ENCODE data around the gene RALGDS.

- TF ChIP-seq POLR2AphosphoS5 (IDR thresholded peaks at IDR 0.05) = no peak
- no peak for TF ChIP-seq CTCF (IDR thresholded peaks at IDR 0.05)
- TF ChIP-seq POLR2A (IDR thresholded peaks at IDR 0.05) = no peak
- TF ChIP-seq EP300 (IDR thresholded peaks at IDR 0.05) = no peak
These were observed 30.2 kb downstream of the RALGDS start for GRCh38 chr9:133090752-133091385.

Data from gastroesophageal sphincter (tissue), 3 donors.